Measurements from ENCODE around the gene CDC42.

DNA sequence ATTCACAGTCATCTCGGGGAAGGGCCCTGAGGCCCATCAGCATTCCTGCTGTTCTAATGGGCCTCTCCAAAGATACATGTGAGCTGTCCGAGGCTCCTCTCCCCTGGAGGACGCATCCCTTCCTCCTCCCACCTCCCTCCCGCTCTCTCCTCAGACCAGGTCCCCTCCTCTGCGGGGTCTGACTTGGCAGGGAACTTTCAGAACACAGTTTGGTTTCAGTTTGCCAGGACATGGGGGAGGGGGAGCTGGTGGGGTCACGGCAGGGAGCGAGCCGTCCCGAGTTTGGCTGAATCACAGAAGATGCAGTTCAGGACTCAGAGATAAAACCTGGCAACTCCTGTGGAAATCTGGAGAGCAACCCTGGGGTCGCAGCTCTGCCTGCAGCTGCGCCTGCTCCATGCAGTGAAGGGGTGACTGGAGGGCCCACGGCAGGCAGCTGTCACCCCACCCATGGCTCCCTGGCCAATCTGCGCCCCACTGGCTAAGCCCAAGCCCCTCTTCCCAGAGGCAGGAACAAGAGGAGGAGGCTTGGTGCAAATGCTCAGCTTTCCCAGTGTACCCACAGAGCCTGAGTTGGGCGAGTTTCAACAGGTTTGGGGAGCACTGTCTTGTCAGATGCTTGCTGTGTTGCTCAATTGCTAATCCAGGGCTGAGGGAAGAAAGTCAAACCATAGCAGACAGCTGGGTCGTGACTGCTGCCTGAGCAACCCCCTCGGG is 84.7 kb downstream of the CDC42 start:
- TF ChIP-seq, protein P1, sequence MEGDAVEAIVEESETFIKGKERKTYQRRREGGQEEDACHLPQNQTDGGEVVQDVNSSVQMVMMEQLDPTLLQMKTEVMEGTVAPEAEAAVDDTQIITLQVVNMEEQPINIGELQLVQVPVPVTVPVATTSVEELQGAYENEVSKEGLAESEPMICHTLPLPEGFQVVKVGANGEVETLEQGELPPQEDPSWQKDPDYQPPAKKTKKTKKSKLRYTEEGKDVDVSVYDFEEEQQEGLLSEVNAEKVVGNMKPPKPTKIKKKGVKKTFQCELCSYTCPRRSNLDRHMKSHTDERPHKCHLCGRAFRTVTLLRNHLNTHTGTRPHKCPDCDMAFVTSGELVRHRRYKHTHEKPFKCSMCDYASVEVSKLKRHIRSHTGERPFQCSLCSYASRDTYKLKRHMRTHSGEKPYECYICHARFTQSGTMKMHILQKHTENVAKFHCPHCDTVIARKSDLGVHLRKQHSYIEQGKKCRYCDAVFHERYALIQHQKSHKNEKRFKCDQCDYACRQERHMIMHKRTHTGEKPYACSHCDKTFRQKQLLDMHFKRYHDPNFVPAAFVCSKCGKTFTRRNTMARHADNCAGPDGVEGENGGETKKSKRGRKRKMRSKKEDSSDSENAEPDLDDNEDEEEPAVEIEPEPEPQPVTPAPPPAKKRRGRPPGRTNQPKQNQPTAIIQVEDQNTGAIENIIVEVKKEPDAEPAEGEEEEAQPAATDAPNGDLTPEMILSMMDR (conservative IDR thresholded peaks at IDR 0.05; ENCODE audit: low read depth, low read length): no peak
- no peak for TF ChIP-seq EZH2 (IDR thresholded peaks at IDR 0.05; ENCODE audit: low read length, unreplicated experiment)
